Activated CD8-positive, alpha-beta memory T cell treated with anti-CD3 and anti-CD28 coated beads, Interleukin-2, amount 10 ng/mL, durations not matched to agents 7 days and 5 days (primary cell): Measurements from ENCODE around the gene ZBTB45. TPM values are rescaled to one million over a fixed set of nuclear protein-coding genes. Genes with fewer than 3 reads are reported as not detected.
"Not testable (repeated sequence)": the region's sequence is repeated elsewhere in the genome, so short reads cannot be mapped to it uniquely, and the experiment has no call there.

Experiments
- ATAC-seq: fragments of 150-1000 bp; cut with Tn5 transposase; one replicate; pipeline ENCODE4 v1.10.0; 2021; ENCODE audit warnings: moderate library complexity
- CTCF ChIA-PET: fragments of 350-600 bp; sonication (Branson Sonifier 250); formaldehyde crosslinking; loops from one replicate; lab custom pipeline; 2021; ENCODE audit warnings: antibody characterized with exemption; lab: Charles Lee
- DNase-seq: peaks from one replicate; pipeline ENCODE4 v3.0.0-alpha.2; 2020
- H3K27ac Mint-ChIP-seq: one replicate; pipeline ENCODE4 v1.8.0; 2021; ENCODE audit warnings: mild to moderate bottlenecking, mixed read lengths
- H3K27me3 Mint-ChIP-seq: one replicate; pipeline ENCODE4 v1.8.0; 2021; ENCODE audit warnings: mixed read lengths
- H3K36me3 Mint-ChIP-seq: one replicate; pipeline ENCODE4 v1.8.0; 2021; ENCODE audit warnings: mild to moderate bottlenecking, mixed read lengths
- H3K4me1 Mint-ChIP-seq: one replicate; pipeline ENCODE4 v1.8.0; 2021; ENCODE audit warnings: mixed read lengths
- H3K4me3 Mint-ChIP-seq: one replicate; pipeline ENCODE4 v1.8.0; 2021; ENCODE audit warnings: mild to moderate bottlenecking, moderate library complexity, mixed read lengths
- H3K9me3 Mint-ChIP-seq: one replicate; pipeline ENCODE4 v1.8.0; 2022; ENCODE audit warnings: low read depth, mixed read lengths
- total RNA-seq, 2 experiments: library from RNA; stranded (reverse); gene quantifications; one replicate each; pipeline ENCODE4 v1.2.3, GENCODE V29; 2021

Gene ZBTB45
- total RNA-seq, 2 experiments from 2014 or later: 15.1 to 16.9 TPM

DNA sequence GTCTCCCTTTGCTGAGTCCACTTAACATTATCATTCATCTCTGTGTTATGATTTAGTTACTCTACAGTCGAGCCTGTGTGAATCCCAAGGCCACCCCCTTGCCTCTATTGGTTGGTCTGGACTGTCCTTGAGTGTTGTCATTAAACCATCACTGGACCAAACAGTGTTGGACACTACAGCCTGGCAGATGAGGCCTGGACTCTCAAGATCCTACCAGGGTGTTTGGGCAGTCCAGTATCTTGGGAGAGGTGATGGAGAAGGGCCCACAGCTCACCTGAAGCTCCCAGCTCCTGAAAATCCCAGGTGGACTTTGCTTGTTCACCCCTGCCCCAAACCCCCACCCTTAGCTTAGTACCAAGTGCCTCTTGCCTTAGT is 31.5 kb upstream of the ZBTB45 start:
- CTCF ChIA-PET: no interaction called here
- Mint-ChIP-seq H3K4me1 (peaks cover 50% of the 10 kb centered on the region), H3K27ac (no peak overlapping the region)

DNA sequence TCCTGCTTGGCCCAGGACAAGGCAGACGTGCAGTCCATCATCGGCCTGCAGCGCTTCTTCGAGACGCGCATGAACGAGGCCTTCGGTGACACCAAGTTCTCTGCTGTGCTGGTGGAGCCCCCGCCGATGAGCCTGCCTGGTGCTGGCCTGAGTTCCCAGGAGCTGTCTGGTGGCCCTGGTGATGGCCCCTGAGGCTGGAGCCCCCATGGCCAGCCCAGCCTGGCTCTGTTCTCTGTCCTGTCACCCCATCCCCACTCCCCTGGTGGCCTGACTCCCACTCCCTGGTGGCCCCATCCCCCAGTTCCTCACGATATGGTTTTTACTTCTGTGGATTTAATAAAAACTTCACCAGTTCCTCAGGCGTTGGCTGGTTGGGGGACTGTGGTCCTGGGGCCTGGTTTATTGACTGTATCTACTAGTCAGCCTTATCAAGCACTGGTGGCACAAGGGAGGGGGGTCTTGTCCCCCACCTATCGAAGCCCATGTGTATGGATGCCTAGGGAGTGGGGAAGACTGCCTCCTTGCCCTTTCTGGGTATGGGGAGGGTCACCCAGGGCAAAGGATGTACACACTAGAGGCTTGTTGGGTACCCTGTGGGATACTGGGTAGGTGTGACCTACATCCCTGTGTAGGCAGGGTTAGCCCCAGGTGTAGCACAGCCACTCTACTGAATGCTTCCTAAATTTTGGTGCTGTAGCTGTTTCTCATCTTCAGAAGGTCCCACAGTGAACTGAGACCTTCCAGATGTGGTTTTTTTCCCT is 30.9 kb upstream of the ZBTB45 start:
- H3K9me3 Mint-ChIP-seq: no peaks in the 10 kb centered on the region
- H3K27me3 Mint-ChIP-seq: no peaks in the 10 kb centered on the region
- no peak overlapping the region for H3K27ac Mint-ChIP-seq
- peaks cover 52% of the 10 kb centered on the region for H3K4me1 Mint-ChIP-seq
- H3K36me3 Mint-ChIP-seq: peaks cover 69% of the 10 kb centered on the region
- DNase-seq (no peak), ATAC-seq (no peak)
- CTCF ChIA-PET: no interaction called here
- H3K4me3 Mint-ChIP-seq: no peak overlapping the region

More for the DNA sequence above, 31.5 kb upstream of the ZBTB45 start:
- no peaks in the 10 kb centered on the region for H3K27me3 Mint-ChIP-seq
- DNase-seq (no peak), ATAC-seq (no peak)
- H3K9me3 Mint-ChIP-seq: no peaks in the 10 kb centered on the region
- H3K4me3 Mint-ChIP-seq: no peak overlapping the region
- H3K36me3 Mint-ChIP-seq: peaks cover 64% of the 10 kb centered on the region

GRCh38 chr19:58549664-58550361 is 30.2 kb upstream of the ZBTB45 start:
- H3K36me3 Mint-ChIP-seq: peaks cover 69% of the 10 kb centered on the region
- no peak for DNase-seq
- no peaks in the 10 kb centered on the region for H3K9me3 Mint-ChIP-seq
- H3K27me3 Mint-ChIP-seq: no peaks in the 10 kb centered on the region
- H3K4me1 Mint-ChIP-seq: peaks cover 48% of the 10 kb centered on the region
- H3K4me3 Mint-ChIP-seq: no peak overlapping the region
- CTCF ChIA-PET: no interaction called here
- H3K27ac Mint-ChIP-seq: no peak overlapping the region
- no peak for ATAC-seq

GRCh38 chr19:58548859-58549663 is 29.5 kb upstream of the ZBTB45 start:
- Mint-ChIP-seq H3K4me1 (peaks cover 43% of the 10 kb centered on the region), H3K36me3 (peaks cover 66% of the 10 kb centered on the region), H3K27me3 (no peaks in the 10 kb centered on the region), H3K9me3 (no peaks in the 10 kb centered on the region), H3K4me3 (no peak overlapping the region), H3K27ac (no peak overlapping the region)
- DNase-seq (no peak), ATAC-seq (no peak)
- CTCF ChIA-PET: interaction anchor here (0.6 kb wide), 1 partner anchor 31 kb away, joined by 4 read pairs; no protein-coding TSS in a partner anchor

DNA sequence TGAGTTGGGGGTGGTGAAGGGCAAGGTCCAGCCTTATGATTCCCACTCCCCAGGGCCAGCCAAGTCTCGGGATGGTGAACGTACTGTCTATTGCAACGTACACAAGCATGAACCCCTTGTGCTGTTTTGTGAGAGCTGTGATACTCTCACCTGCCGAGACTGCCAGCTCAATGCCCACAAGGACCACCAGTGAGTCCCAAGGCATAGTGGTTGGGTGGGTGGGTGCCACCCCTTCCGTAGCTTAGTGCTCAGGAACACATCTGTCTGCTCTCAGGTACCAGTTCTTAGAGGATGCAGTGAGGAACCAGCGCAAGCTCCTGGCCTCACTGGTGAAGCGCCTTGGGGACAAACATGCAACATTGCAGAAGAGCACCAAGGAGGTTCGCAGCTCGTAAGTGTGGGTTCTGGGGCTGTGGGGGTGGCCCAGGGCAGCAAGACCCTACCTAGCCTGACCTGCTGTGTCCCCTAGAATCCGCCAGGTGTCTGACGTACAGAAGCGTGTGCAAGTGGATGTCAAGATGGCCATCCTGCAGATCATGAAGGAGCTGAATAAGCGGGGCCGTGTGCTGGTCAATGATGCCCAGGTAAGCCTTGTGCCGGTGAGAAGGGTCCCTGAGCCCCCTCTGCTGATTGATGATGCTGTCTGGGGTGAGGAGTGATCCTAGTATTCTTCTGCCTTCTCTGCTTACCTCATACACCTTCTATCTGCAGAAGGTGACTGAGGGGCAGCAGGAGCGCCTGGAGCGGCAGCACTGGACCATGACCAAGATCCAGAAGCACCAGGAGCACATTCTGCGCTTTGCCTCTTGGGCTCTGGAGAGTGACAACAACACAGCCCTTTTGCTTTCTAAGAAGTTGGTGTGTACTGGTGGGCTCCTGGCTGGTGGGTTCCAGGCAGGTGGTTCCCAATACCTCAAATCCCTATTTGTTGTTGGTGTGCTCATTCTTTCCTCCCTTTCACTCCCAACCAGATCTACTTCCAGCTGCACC is 28.0 kb upstream of the ZBTB45 start:
- H3K4me3 Mint-ChIP-seq: no peak overlapping the region
- peaks cover 60% of the 10 kb centered on the region for H3K36me3 Mint-ChIP-seq
- peak overlapping the region; percentile 49 for H3K27ac Mint-ChIP-seq

DNA sequence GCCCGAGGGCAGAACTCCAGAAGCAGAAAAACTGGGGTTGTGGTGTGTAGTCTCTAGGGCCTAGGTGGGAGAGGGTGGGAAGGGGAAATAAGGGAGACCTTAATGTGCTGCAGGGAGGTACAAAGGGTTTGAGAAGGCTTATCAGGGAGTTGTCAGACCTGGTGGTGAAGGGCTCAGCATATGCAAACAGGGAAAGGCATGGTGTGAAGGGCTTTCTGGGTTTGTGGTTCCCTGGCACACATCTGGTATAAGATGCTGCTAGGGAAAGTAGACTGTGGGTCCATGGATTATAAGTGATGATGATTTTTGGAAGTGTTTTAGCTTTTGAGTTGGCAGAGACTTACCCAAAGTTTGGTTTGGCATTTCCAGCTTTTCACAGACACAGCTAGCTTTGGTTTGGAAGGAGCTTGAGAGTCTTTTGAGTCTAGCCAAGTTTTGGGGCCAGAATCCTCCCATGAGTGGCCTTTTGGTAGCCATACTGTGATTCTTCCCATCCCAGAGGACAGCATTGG is 26.5 kb upstream of the ZBTB45 start:
- CTCF ChIA-PET: interaction anchor here (0.7 to 3.2 kb wide), 3 partner anchors 9 to 32 kb away, joined by 3 to 36 read pairs (median 12); partner anchors contain the start of genes CHMP2A and ZBTB45
- Mint-ChIP-seq H3K9me3 (no peaks in the 10 kb centered on the region), H3K36me3 (peaks cover 48% of the 10 kb centered on the region), H3K4me3 (peak overlapping the region; percentile 96), H3K27ac (peak overlapping the region; percentile 89), H3K4me1 (peaks cover 35% of the 10 kb centered on the region), H3K27me3 (peaks cover 2% of the 10 kb centered on the region)
- DNase-seq: no peak
- no peak for ATAC-seq

More for the DNA sequence above, 28.0 kb upstream of the ZBTB45 start:
- ATAC-seq: no peak
- CTCF ChIA-PET: interaction anchor here (0.8 to 1.7 kb wide), 2 partner anchors 12 to 28 kb away, joined by 3 to 5 read pairs; partner anchors contain the start of gene ZBTB45
- Mint-ChIP-seq H3K9me3 (no peaks in the 10 kb centered on the region), H3K4me1 (peaks cover 40% of the 10 kb centered on the region), H3K27me3 (peaks cover 2% of the 10 kb centered on the region)
- no peak for DNase-seq

DNA sequence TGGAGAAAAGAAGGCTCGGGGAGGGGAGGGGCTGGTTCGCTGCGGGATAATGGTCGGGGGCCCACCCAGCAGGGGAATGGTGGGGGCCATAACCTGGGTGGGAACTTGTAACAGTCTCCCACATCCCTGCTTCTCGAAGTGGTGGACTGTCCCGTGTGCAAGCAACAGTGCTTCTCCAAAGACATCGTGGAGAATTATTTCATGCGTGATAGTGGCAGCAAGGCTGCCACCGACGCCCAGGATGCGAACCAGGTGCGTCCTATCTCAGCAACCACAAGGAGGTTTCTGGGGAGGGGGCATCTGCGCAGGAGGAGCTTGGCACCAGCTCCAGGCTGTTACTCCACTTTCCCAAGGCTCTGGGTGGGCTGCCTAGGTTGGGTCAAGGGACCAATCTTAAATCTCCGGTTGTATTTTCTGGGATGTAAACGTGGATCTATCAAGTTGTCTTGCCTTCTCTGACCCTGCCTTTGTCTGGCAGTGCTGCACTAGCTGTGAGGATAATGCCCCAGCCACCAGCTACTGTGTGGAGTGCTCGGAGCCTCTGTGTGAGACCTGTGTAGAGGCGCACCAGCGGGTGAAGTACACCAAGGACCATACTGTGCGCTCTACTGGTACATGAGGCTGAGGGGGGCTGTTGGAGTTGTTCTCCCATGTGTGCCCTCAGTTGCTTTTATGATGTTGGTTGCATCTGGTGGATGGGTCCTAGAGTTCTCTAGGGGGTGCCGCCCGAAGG is 25.8 kb upstream of the ZBTB45 start:
- peaks cover 2% of the 10 kb centered on the region for H3K27me3 Mint-ChIP-seq
- peak overlapping the region; percentile 89 for H3K27ac Mint-ChIP-seq
- H3K4me1 Mint-ChIP-seq: peaks cover 33% of the 10 kb centered on the region
- no peak for DNase-seq
- CTCF ChIA-PET: interaction anchor here (0.7 to 3.2 kb wide), 4 partner anchors 8 to 31 kb away, joined by 3 to 36 read pairs (median 8); partner anchors contain the start of genes CHMP2A and ZBTB45
- H3K36me3 Mint-ChIP-seq: peaks cover 42% of the 10 kb centered on the region
- H3K9me3 Mint-ChIP-seq: no peaks in the 10 kb centered on the region
- no peak for ATAC-seq
- H3K4me3 Mint-ChIP-seq: peak overlapping the region; percentile 96

GRCh38 chr19:58544591-58545285 is 25.1 kb upstream of the ZBTB45 start:
- CTCF ChIA-PET: interaction anchor here (1.0 to 3.2 kb wide), 6 partner anchors 8 to 37 kb away, joined by 3 to 36 read pairs (median 6); partner anchors contain the start of genes CHMP2A and ZBTB45
- H3K9me3 Mint-ChIP-seq: no peaks in the 10 kb centered on the region
- H3K36me3 Mint-ChIP-seq: peaks cover 38% of the 10 kb centered on the region
- H3K4me3 Mint-ChIP-seq: peak overlapping the region; percentile 96
- peaks cover 3% of the 10 kb centered on the region for H3K27me3 Mint-ChIP-seq
- peak overlapping the region; percentile 94 for H3K27ac Mint-ChIP-seq
- DNase-seq: peak; percentile 60
- peak; percentile 46 for ATAC-seq
- H3K4me1 Mint-ChIP-seq: peaks cover 33% of the 10 kb centered on the region

- H3K4me3 Mint-ChIP-seq: peak within 1 kb of the TSS; percentile 96
- CTCF ChIA-PET: interaction anchor here (1.0 to 3.2 kb wide), 6 partner anchors 9 to 37 kb away, joined by 3 to 36 read pairs (median 6); partner anchors contain the start of genes CHMP2A and ZBTB45
Observed at GRCh38 chr19:58543826-58544590, 24.4 kb upstream of the ZBTB45 start, which contains the start of gene TRIM28. TRIM28 (plus strand) TSS chr19:58544064; CDS start chr19:58544758, 694 bp downstream.

GRCh38 chr19:58542641-58543372 is 23.2 kb upstream of the ZBTB45 start:
- peaks cover 25% of the 10 kb centered on the region for H3K36me3 Mint-ChIP-seq
- not testable (repeated sequence) for H3K27ac Mint-ChIP-seq, ATAC-seq, H3K4me3 Mint-ChIP-seq, DNase-seq, H3K9me3 Mint-ChIP-seq
- peaks cover 38% of the 10 kb centered on the region for H3K4me1 Mint-ChIP-seq
- H3K27me3 Mint-ChIP-seq: peaks cover 12% of the 10 kb centered on the region
- CTCF ChIA-PET: interaction anchor here (1.5 to 3.2 kb wide), 3 partner anchors 12 to 29 kb away, joined by 9 to 36 read pairs (median 12); partner anchors contain the start of genes CHMP2A and ZBTB45

More at GRCh38 chr19:58543826-58544590, 24.4 kb upstream of the ZBTB45 start, which contains the start of gene TRIM28:
- Mint-ChIP-seq H3K9me3 (no peaks in the 10 kb centered on the region), H3K27ac (peak within 1 kb of the TSS; percentile 94), H3K4me1 (peaks cover 33% of the 10 kb centered on the region), H3K27me3 (peaks cover 9% of the 10 kb centered on the region), H3K36me3 (peaks cover 34% of the 10 kb centered on the region)
- DNase-seq (peak; percentile 100), ATAC-seq (peak; percentile 93)
